ENCODE measurements around the gene ACOXL.

DNA sequence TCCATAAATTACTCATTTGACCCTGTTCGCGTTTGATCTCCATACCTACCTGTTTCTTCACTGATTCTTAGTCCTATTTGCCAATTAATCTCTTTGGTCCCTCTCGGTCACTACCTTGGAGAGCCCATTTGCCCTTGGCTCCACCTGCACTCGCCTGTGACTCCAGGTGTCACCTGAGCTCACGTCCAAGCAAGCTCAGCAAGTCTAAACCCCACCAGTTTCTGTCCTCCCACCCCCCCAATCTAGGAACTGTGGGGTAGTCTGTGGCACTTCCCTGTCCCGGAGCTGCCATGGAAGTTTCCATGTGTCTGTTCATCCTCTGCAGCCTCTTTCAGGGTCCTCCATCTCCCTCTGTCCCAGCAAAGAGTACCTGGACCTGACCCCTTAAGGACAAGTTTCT is 320.2 kb downstream of the ACOXL start:
- no peak for TF ChIP-seq EZH2phosphoT487 (conservative IDR thresholded peaks at IDR 0.05; ENCODE audit: low read length)
- TF ChIP-seq CTCF (IDR thresholded peaks at IDR 0.05; ENCODE audit: insufficient read depth, low read length, poor library complexity, severe bottlenecking), result no peak
